HG03575 (cell line): ENCODE measurements around the gene NOP16.
A peak's percentile ranks its signal among the peaks of the same experiment; 100 is the strongest.

Source experiments
- ATAC-seq: cut with Tn5 transposase; IDR thresholded peaks from one replicate; pipeline ENCODE4 v1.9.1; 2021; ENCODE audit not compliant: unreplicated experiment, insufficient number of reproducible peaks, low FRiP score; ENCODE audit errors: extremely low read depth

Gene NOP16

GRCh38 chr5:176366232-176366894 is 22.0 kb downstream of the NOP16 start:
- ATAC-seq, result no peak

- ATAC-seq, result no peak
Observed at GRCh38 chr5:176365351-176366231, 22.8 kb downstream of the NOP16 start, which contains the start of gene ARL10. Gene ARL10, plus strand, starts transcription at chr5:176365487. Its CDS starts 77 bp downstream, at chr5:176365564.

DNA sequence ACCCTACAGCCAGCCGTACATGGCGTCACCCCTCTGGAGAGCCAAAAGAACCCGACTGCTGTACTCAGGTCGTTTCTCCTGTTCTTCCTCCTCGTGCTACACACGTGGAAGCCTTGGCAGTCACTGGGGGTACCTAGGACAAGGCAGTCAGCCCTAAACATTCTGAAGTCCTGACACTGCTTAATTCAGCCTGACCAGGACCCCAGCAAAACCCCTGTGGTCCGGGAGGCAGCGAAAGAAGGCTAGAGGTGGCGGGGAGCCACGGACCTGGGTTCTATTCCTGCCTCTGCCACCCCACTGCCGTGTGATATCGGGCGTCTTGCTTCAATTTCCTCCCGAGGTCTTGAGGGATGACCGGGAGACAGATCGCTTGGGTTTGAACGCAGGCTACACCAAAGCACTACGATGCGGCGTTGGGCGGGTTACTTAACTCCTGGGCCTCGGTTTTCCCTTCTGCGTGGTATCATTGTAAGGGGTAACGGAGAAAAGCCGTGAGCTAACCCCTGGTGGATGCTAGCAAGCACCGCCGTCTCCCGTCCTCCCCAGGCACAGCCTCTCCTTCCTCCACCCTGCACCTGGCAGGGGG is 23.5 kb downstream of the NOP16 start:
- ATAC-seq, result no peak

GRCh38 chr5:176362233-176362490 is 26.2 kb downstream of the NOP16 start:
- no peak for ATAC-seq

DNA sequence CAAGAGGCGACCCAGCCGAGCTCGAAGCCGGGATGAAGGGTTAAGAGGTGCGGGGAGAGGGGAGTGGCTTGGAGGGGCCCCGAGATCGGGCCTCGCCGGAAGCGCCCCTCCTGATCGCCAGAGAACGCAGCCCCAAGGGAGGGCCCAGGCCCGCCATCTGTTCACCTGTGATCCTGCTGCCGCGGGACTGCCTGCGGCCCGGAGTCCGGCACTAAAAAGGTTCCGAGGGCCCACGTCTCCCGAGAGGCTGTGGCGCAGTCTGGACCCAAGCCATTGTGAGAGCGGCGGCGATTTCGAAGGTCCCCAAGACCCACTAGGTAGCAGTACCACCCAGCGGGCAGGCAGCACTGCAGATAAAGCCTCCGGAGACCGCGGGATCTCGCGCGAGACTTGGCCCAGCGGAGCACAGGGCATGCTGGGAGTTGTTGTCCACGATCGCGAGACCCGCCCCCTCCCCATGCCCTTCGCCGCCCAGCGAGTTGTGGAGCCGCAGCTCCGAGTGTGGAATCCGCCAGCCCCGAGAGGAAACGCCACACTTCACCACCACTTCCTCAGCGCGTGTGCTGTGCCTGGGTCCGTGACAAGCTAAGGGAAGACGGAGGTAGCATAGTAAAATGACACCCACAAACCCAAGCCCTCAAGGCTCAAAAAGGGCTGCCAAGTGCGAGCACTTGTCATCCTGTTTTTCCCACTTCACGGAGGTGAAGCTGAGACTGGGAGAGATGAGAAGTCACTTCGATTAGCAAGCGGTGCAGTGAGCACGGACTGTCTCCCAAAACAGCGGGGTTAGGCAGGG is 26.8 kb downstream of the NOP16 start, which contains the start of gene KIAA1191:
TSS of gene KIAA1191 (minus strand) at position 328 of the 796 bp plus-strand sequence. CDS start 2,256 bp downstream, outside the sequence.
- peak; percentile 78 for ATAC-seq

DNA sequence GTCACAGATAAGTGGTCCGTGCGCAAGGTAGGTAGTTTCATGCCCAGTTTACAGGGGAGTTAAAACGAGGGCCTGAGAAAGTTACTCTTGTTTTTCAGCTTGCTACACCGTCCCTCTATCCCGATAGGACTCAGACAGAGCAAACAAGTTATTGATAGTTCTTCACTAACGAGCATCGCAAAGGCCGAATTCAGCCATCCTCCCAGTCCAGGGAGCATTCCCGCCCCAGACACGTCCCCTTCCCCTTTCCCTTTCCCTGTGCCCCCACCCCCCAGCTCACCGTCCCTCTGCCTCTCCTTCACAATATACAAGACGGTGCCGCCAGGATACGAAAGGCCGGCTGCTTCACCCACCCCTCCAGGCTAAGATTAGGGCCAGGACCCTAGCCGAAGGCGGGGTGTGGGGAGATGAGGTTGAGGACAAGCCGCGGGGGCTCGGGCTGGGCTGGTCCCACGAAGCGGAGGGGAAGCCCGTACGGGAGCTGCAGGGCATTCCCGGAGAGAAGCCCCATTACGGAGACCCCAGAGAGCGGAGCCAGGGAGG is 27.4 kb downstream of the NOP16 start:
- ATAC-seq, result no peak

DNA sequence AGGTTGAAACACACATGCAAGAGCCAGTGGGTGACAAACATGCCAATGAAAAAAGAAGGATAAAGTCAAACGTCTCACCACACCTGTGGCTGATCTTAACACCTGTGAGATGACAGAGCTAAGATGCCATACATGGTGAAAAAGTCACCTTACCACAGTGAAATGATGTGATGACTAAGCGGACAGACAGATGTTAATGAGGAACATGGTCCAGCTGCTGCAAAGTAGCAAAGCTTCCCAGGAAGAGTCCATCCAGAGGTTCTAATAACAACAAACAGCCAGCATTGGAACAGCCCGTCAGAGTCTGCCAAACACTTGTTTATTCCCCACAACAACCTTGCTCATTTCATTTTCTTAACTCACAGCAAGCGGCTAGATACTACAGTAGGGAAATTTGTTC is 28.7 kb downstream of the NOP16 start:
- no peak for ATAC-seq

DNA sequence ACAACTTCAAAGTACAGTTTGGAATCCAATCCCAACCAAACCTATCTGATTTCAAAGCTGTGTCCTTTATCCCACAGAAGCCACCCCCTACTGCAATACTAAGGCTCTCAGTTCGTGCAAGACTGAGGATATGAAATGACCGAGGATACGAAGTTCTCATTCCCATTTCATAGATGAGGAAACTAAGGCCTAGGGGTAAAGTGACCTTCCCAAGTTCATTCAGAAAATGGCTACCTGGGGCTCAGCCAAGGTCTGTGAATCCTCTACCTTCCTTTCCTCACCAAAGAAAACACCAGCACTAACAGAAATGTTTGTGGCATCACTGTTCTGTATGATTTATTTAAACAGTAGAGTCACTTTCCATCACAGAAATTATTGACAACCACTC is 32.2 kb downstream of the NOP16 start:
- no peak for ATAC-seq

- ATAC-seq, result no peak
Observed at GRCh38 chr5:176355400-176356178, 32.8 kb downstream of the NOP16 start.

DNA sequence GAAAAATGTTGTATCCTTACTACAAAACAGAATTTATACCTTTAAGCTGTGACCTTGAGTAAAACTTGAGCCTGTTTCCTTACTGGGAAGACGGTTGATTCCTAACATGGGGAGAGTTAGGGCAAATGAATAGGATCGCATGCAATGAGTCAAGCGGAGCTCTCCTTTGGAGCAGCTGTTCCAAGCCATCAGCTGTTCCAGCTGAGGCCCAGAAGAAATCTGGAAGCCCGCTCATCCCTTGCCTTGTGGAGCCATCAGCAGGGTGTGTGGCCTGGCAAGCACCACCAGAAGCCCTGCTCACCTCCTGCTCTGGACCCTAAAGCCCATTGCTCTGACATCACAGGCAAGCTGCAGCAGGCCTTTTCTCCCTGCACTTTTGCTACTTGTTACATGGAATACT is 34.9 kb downstream of the NOP16 start:
- ATAC-seq, result no peak

DNA sequence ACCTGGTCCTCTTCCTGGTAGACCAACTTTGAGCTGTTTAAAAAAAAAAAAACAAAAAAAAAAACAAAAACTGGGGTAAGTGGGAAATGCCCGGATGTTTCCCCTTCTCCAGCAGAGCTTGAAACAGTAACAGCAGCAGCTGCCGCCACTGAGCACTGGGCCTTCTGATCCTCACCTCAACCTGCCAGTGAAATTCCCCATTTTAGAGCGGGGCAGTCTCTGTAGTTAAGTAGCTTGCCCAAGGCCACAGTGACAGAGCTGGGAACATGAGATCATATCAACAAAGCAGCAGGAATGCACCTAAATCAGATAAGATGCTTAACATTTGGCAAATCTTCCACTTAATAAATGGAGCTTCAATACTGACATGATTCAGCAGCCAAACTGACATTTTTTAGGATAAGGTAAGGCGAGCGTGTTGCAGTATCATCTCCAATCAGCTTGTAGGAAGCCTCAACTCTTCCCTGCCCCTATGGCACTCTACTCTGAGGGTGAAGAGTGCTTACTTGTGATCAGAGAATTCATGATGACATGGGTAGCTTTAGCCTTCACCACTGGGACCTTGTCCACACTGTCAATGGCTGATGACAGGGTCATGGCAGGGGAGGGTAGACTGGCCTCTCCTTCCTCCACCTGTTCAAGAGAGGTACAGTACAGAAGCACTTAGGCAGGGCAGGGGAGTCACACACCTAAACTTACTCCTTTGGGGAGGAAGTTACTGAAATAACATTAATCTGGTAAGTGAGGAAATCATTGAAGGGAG is 36.1 kb downstream of the NOP16 start:
- ATAC-seq, result no peak

GRCh38 chr5:176350416-176350815 is 38.0 kb downstream of the NOP16 start:
- no peak for ATAC-seq

GRCh38 chr5:176342766-176343458 is 45.5 kb downstream of the NOP16 start:
- no peak for ATAC-seq

DNA sequence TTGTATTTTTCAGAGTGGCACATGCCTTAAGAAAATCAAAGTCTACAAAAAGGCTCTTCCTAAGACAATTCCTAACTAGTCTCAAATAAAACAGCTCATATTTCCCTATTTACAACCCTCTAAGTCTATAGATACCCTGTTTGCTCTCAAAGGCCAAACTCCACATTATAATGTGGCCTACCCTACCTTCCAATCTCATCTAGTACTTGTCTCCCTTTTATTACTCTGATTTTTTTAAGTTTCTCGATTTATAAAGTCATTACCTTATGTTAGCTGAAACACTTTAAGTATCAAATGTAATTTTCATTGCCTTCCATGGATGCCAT is 46.3 kb downstream of the NOP16 start:
- no peak for ATAC-seq

DNA sequence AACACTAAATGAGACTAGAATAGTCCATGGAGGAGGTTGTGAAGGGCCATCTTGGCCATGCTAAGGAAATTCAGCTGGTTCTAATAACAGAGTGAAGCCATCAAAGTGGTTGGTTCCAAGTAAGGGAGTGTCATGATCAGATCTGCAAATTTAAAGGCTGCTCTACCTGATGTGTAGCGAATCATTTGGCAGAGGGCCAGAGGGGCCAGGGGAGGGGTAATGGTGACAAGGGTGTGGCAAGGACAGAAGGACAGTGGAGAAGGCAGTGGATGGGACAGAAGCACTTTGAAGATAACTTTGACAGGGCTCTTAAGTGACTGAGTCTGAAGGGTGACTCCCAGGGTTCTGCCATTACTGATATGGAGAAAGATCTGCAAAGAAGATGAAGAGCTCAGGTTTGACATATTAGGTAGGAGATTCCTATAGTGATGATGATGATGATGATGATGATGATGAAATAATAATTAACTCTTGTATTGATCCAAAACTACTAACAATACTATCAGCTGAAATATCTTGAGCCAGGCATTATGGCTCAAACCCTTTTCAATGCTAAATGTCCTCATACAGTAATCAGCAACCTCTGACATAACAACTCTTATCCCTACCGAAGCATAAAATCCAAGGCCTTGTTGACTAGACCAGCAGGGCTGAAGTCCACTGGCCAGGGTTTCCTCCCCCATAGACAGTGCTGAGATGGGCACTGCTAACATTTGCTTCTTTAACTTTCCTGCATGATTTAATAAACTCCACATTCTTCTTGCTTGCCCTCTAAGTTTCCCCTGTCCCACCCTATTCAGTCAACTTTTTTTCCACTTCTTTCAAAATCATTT is 46.9 kb downstream of the NOP16 start:
- no peak for ATAC-seq

DNA sequence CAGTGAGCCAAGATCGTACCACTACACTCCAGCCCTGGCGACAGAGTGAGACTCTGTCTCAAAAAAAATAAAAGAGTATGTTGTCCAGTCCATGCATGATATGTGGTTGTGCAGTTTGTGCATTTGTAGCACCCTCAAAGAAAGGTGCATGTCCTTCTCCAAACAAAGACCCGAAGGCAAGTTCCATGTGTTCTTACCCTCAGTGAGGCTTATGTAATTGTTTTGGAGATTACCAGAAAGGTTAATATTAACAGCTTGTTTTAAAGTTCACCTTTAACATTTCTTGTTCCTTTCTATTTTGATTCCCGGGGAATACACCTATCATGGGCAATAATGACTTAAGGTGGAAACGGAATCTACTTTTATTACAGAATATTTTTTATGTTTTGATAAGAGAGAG is 49.1 kb downstream of the NOP16 start:
- no peak for ATAC-seq

DNA sequence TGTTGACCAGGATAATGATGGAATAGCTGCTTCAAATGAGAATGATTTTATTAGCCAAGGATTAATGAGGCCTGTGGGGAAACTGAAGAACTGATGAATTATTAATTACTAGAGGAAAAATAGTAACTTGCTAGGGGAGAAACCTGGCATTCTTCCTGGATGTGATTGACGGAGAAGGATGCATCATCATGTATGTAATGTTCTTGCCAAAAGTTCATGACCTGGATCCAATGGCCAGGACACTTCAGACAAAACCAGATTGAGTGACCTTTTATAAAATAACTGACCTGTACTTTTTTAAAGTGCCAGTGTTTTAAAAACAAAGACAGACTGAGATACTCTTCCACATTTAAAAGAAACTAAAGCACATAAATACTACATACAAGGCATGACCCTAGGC is 50.5 kb downstream of the NOP16 start:
- ATAC-seq, result no peak
